Chondrocyte (in vitro differentiated cells): ENCODE data around the gene IGF2BP3. TPM values are rescaled to one million over a fixed set of nuclear protein-coding genes. Genes with fewer than 3 reads are reported as not detected.
A peak's percentile ranks its signal among the peaks of the same experiment; 100 is the strongest.

Experiments
- DNase-seq: peaks from one replicate; pipeline ENCODE4 v3.0.0; 2021; ENCODE audit warnings: mixed read lengths, low spot score
- H3K27ac Mint-ChIP-seq: one replicate; pipeline ENCODE4 v1.8.0; 2021; ENCODE audit warnings: mild to moderate bottlenecking, moderate library complexity, mixed read lengths; ENCODE audit not compliant: unreplicated experiment
- H3K27me3 Mint-ChIP-seq: 2 replicates; pipeline ENCODE4 v1.8.0; 2021; ENCODE audit warnings: low read depth, mixed read lengths
- H3K36me3 Mint-ChIP-seq: 2 replicates; pipeline ENCODE4 v1.8.0; 2021; ENCODE audit warnings: low read depth, mixed read lengths
- H3K4me1 Mint-ChIP-seq: 2 replicates; pipeline ENCODE4 v1.8.0; 2021; ENCODE audit warnings: low read depth, mild to moderate bottlenecking, mixed read lengths
- H3K4me3 Mint-ChIP-seq: one replicate; pipeline ENCODE4 v1.8.0; 2021; ENCODE audit warnings: mild to moderate bottlenecking, moderate library complexity, mixed read lengths; ENCODE audit not compliant: unreplicated experiment
- H3K9me3 Mint-ChIP-seq: 2 replicates; pipeline ENCODE4 v1.8.0; 2021; ENCODE audit warnings: low read depth, mixed read lengths
- total RNA-seq: library from RNA; stranded (reverse); gene quantifications from 3 replicates; pipeline ENCODE4 v1.2.1, GENCODE V29; 2021
- TF ChIP-seq, protein P1 (sequence below): fragments of 200-600 bp; sonication (generic); IDR thresholded peaks from 2 replicates; pipeline ENCODE4 v1.5.0; 2021; ENCODE audit warnings: antibody characterized with exemption, mild to moderate bottlenecking, moderate library complexity

The IGF2BP3 gene
- total RNA-seq, 1 donor from 2014 or later = 53.0 TPM

GRCh38 chr7:23477962-23478866 lies 7.9 kb upstream of the IGF2BP3 start:
- DNase-seq = no peak
- H3K36me3 Mint-ChIP-seq = no peaks in the 10 kb centered on the region
- H3K4me3 Mint-ChIP-seq = no peak overlapping the region
- TF ChIP-seq, protein P1, sequence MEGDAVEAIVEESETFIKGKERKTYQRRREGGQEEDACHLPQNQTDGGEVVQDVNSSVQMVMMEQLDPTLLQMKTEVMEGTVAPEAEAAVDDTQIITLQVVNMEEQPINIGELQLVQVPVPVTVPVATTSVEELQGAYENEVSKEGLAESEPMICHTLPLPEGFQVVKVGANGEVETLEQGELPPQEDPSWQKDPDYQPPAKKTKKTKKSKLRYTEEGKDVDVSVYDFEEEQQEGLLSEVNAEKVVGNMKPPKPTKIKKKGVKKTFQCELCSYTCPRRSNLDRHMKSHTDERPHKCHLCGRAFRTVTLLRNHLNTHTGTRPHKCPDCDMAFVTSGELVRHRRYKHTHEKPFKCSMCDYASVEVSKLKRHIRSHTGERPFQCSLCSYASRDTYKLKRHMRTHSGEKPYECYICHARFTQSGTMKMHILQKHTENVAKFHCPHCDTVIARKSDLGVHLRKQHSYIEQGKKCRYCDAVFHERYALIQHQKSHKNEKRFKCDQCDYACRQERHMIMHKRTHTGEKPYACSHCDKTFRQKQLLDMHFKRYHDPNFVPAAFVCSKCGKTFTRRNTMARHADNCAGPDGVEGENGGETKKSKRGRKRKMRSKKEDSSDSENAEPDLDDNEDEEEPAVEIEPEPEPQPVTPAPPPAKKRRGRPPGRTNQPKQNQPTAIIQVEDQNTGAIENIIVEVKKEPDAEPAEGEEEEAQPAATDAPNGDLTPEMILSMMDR = no peak
- H3K27me3 Mint-ChIP-seq = peaks cover 2% of the 10 kb centered on the region
- H3K9me3 Mint-ChIP-seq = no peaks in the 10 kb centered on the region
- H3K27ac Mint-ChIP-seq = no peak overlapping the region
- H3K4me1 Mint-ChIP-seq = peaks cover 12% of the 10 kb centered on the region

DNA sequence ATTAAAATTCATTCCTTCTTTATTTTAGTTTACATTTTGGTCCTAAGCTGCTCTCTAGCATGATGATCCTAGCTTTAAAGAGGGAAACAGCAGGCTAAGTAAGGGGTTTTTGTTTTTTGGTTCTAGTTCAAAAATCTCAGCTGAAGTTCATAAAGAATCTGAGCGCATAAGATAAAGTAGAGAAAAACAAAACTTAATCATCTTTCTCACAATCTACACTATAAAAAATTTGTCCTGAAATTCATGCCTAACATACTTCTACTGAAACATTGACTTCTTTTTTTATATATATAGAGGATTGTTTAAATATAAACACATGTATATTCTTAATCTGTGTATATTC lies 6.8 kb upstream of the IGF2BP3 start:
- H3K36me3 Mint-ChIP-seq = no peaks in the 10 kb centered on the region
- no peaks in the 10 kb centered on the region for H3K9me3 Mint-ChIP-seq
- DNase-seq = no peak
- H3K27ac Mint-ChIP-seq = no peak overlapping the region
- TF ChIP-seq, protein P1 = no peak
- H3K27me3 Mint-ChIP-seq = peaks cover 2% of the 10 kb centered on the region
- peaks cover 22% of the 10 kb centered on the region for H3K4me1 Mint-ChIP-seq
- no peak overlapping the region for H3K4me3 Mint-ChIP-seq

DNA sequence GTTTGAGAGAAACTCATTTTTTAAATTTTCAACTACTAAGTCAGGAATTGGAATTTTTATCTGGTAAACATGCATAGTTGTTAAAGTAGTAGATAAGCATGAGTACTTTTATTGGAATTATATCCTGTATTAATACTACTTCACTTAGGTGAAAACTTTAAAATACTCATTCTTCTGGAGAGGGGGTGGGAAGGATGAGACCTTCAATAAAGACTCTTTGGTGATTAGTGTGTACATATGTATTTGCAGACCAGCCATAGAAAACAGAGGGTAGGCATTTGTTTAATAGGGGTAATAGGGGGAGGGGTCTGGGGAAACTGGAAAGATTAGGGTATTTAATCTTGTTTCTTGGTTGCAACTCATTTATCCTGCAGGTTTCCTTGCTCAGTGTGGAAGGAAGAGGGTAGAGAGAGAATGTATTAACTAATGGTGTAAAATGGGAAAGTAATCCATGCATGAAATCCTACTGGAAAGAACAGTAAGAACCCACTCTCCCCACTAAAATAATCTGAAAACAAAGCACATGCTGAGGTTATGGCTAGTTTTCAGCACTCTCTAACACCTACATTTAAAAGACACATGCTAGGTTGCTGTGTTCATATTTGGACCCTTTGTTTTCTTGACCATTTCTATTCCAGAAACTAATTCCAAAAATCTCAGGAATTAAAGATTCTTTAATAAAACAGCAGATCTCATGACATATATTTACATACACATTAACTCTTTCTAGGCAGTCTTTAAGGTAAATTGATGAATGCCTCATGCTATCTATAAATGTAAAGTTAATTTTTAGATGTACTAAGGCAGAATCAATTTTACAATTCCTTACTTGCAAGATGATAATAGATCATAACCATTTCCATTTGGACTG lies 6.2 kb upstream of the IGF2BP3 start:
- H3K9me3 Mint-ChIP-seq = no peaks in the 10 kb centered on the region
- peaks cover 2% of the 10 kb centered on the region for H3K27me3 Mint-ChIP-seq
- TF ChIP-seq, protein P1 = no peak
- DNase-seq = no peak
- H3K36me3 Mint-ChIP-seq = no peaks in the 10 kb centered on the region
- no peak overlapping the region for H3K4me3 Mint-ChIP-seq
- H3K4me1 Mint-ChIP-seq = peaks cover 27% of the 10 kb centered on the region
- H3K27ac Mint-ChIP-seq = no peak overlapping the region

- Mint-ChIP-seq H3K27ac (no peak overlapping the region), H3K9me3 (no peaks in the 10 kb centered on the region), H3K4me1 (peaks cover 28% of the 10 kb centered on the region), H3K36me3 (no peaks in the 10 kb centered on the region), H3K4me3 (peak overlapping the region; percentile 91), H3K27me3 (peaks cover 2% of the 10 kb centered on the region)
- no peak for DNase-seq
- TF ChIP-seq, protein P1 = no peak
Measured at GRCh38 chr7:23475576-23475839, 5.2 kb upstream of the IGF2BP3 start.

GRCh38 chr7:23474829-23475575 lies 4.7 kb upstream of the IGF2BP3 start:
- no peaks in the 10 kb centered on the region for H3K36me3 Mint-ChIP-seq
- peak overlapping the region; percentile 82 for H3K27ac Mint-ChIP-seq
- H3K4me1 Mint-ChIP-seq = peaks cover 28% of the 10 kb centered on the region
- DNase-seq = no peak
- H3K9me3 Mint-ChIP-seq = no peaks in the 10 kb centered on the region
- peak overlapping the region; percentile 91 for H3K4me3 Mint-ChIP-seq
- peaks cover 2% of the 10 kb centered on the region for H3K27me3 Mint-ChIP-seq
- TF ChIP-seq, protein P1 = no peak
